Uterus (tissue), 4 donors: ENCODE results near the gene ETV4. TPM values are rescaled to one million over a fixed set of nuclear protein-coding genes. Genes with fewer than 3 reads are reported as not detected.

Experiments used
- DNase-seq, 2 donors: peaks; one replicate each; pipeline ENCODE4 v3.0.0-alpha.2; 2019 to 2020
- H3K27ac ChIP-seq, 2 donors: fragments of 200-600 bp; sonication (generic); 1 replicate in 1 of 2; 2 replicates in 1 of 2; pipeline ENCODE4 v1.5.1; 2016 to 2018
- H3K27me3 ChIP-seq, 2 donors: fragments of 200-600 bp; sonication (generic); one replicate each; pipeline ENCODE4 v1.5.1; 2018 to 2019; ENCODE audit warnings: control low read depth in 1 of 2
- H3K36me3 ChIP-seq, 2 donors: fragments of 200-600 bp; sonication (generic); one replicate each; pipeline ENCODE4 v1.5.1; 2019; ENCODE audit warnings: control low read depth in 1 of 2
- H3K4me1 ChIP-seq, 2 donors: fragments of 200-600 bp; sonication (generic); one replicate each; pipeline ENCODE4 v1.5.1; 2018 to 2019; ENCODE audit warnings: control low read depth in 1 of 2
- H3K4me3 ChIP-seq, 2 donors: fragments of 200-600 bp; sonication (generic); 1 replicate in 1 of 2; 2 replicates in 1 of 2; pipeline ENCODE4 v1.5.1; 2018 to 2019; ENCODE audit warnings: mild to moderate bottlenecking in 1 of 2
- H3K9me3 ChIP-seq, 2 donors: fragments of 200-600 bp; sonication (generic); one replicate each; pipeline ENCODE4 v1.5.1; 2019; ENCODE audit warnings: control low read depth in 1 of 2
- POLR2A ChIP-seq, 2 donors: fragments of 450-650 bp; IDR thresholded peaks; one replicate each; pipeline ENCODE4 v1.6.1; 2016; ENCODE audit warnings: antibody characterized with exemption in 2 of 2, mild to moderate bottlenecking in 1 of 2, moderate library complexity in 1 of 2
- intact Hi-C: fragments of 100-400 bp; cut with DNase I; formaldehyde crosslinking; loops from one replicate; pipeline ENCODE4 v1.15.1; 2023; ENCODE audit warnings: low total_unique reads
- total RNA-seq, 4 donors: library from RNA; depleted of rRNA in 3 of 4; stranded (reverse); fragments of >200 nt in 3 of 4; gene quantifications; one replicate each; pipeline versions ENCODE4 v1.1.0 to v1.2.4, GENCODE V29; 2014 to 2023
- TF ChIP-seq, protein P1 (sequence below), 4 experiments: fragments of 200-600 bp in 2 of 4; fragments of 450-650 bp in 2 of 4; sonication (generic) in 2 of 4; IDR thresholded peaks; one replicate each; pipeline ENCODE4 v1.5.1; 2016 to 2019; ENCODE audit warnings: antibody characterized with exemption in 4 of 4, mild to moderate bottlenecking in 2 of 4, moderate library complexity in 1 of 4
- donor health status: DM: yes; HTN: yes; CAD: no.

ETV4 gene
- total RNA-seq, 4 donors from 2014 or later: 0.51 to 2.8 (median 2.1) TPM; not detected in 1

DNA sequence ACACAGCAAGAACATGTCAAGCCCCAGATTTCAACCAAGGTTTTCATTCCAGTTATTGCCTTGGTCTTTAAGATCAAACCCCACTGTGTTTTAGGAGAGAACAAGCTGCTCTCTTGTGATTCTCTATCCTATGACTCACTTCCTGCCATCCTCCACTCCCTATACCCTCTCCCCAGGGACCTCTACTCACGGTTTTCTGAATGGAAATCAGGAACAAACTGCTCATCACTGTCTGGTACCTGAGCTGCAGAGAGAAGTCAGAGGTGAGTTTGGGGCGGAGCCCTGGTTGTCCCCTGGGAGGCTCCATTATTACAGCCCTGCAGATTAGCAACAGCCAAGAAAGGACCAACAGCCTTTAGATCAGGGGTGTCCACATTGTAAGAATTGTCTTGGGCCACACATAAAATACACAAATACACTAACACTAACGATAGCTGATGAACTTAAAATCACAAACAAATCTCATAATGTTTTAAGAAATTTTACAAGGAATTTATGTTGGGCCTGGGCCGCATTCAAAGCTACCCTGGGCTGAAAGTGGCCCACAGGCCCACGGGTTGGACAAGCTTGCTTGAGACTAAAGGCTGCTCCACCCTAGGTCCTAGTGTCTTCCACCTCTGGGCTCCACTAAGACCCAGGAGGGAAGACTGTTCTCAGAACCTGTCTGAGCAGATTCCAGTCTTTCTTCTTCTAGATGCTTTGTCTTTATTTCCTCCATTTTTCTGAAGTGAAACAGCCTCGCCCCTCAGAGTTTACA is 9.7 kb downstream of the ETV4 start:
- Histone ChIP-seq H3K4me1 (no peaks in the 10 kb centered on the region), H3K27me3 (no peaks in the 10 kb centered on the region), H3K9me3 (no peaks in the 10 kb centered on the region), H3K36me3 (no peaks in the 10 kb centered on the region), H3K27ac (no peak overlapping the region), H3K4me3 (no peak overlapping the region)
- DNase-seq: no peak
- no peak for TF ChIP-seq POLR2A (IDR thresholded peaks at IDR 0.05)
- TF ChIP-seq, protein P1, sequence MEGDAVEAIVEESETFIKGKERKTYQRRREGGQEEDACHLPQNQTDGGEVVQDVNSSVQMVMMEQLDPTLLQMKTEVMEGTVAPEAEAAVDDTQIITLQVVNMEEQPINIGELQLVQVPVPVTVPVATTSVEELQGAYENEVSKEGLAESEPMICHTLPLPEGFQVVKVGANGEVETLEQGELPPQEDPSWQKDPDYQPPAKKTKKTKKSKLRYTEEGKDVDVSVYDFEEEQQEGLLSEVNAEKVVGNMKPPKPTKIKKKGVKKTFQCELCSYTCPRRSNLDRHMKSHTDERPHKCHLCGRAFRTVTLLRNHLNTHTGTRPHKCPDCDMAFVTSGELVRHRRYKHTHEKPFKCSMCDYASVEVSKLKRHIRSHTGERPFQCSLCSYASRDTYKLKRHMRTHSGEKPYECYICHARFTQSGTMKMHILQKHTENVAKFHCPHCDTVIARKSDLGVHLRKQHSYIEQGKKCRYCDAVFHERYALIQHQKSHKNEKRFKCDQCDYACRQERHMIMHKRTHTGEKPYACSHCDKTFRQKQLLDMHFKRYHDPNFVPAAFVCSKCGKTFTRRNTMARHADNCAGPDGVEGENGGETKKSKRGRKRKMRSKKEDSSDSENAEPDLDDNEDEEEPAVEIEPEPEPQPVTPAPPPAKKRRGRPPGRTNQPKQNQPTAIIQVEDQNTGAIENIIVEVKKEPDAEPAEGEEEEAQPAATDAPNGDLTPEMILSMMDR (IDR thresholded peaks at IDR 0.05): no peak
- intact Hi-C loops: no loop called here

DNA sequence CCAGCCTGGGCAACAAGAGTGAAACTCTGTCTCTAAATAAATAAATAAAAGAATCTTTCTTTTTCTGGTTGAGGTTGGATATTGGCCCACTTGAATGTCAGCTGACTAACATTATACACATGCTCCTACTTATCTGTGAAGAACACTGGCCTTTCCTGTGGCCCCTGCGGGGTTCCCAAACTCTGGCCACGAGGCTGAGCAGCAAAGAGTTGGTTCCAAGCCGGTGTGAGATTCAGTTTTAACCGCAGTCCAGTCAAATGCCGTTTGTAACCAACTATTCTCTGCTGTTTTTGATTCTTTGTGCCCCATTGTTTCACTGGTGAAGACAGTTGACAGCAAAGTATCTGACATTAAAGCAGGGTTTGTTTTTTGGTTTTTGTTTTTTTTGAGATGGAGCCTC is 11.2 kb downstream of the ETV4 start:
- H3K4me3 ChIP-seq: no peak overlapping the region
- TF ChIP-seq, protein P1 (IDR thresholded peaks at IDR 0.05): no peak
- no peak for TF ChIP-seq POLR2A (IDR thresholded peaks at IDR 0.05)
- intact Hi-C loops: no loop called here
- H3K27ac ChIP-seq: no peak overlapping the region
- no peak for DNase-seq
- peaks cover 0 to 9% of the 10 kb centered on the region in 2 donors for H3K4me1 ChIP-seq
- H3K9me3 ChIP-seq: no peaks in the 10 kb centered on the region
- no peaks in the 10 kb centered on the region for H3K36me3 ChIP-seq
- no peaks in the 10 kb centered on the region for H3K27me3 ChIP-seq

DNA sequence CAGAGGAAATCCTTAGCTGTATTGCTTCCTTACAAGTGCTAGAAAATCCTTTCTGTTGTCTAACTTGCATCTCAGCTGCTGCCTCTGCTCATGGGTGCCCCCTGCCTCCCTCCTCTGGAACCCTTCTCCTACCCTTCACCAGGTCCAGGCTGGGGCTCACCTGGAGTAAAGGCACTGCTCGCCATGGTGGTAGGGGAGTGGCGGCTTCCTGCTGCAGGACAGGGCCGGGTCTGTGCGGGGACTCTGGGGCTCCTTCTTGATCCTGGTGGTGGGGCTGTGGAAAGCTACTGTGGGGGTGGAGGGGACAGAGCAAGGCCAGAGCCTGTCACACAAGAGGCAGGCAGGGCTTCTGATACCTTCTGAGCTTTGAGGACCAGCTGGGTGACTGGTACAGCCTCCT is 12.4 kb downstream of the ETV4 start:
- Histone ChIP-seq H3K4me3 (no peak overlapping the region), H3K4me1 (peaks cover 0 to 11% of the 10 kb centered on the region in 2 donors), H3K27me3 (no peaks in the 10 kb centered on the region), H3K36me3 (no peaks in the 10 kb centered on the region), H3K9me3 (no peaks in the 10 kb centered on the region), H3K27ac (no peak overlapping the region)
- TF ChIP-seq, protein P1 (IDR thresholded peaks at IDR 0.05): no peak
- no peak for DNase-seq
- intact Hi-C loops: no loop called here

DNA sequence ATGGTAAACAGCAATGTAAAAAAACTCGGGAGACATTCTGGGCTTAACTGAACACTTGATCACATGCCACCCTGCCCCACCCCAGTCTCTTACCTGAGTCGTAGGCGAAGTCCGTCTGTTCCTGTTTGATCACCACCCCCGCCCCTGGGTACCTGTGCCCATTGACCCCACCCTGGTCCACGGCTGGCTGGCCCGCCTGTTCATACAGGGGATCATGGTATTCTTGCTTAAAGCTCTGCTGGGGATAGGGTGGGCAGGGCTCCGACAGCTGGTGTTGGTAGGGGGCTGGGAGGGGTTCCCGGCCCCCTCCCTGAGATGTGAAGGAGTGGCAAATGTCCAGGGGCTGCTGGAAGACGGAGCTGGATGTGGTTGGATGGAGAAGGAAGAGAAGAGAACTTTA is 13.6 kb downstream of the ETV4 start:
- Histone ChIP-seq H3K4me1 (peaks cover 0 to 11% of the 10 kb centered on the region in 2 donors), H3K9me3 (no peaks in the 10 kb centered on the region), H3K27ac (no peak overlapping the region), H3K4me3 (no peak overlapping the region), H3K27me3 (no peaks in the 10 kb centered on the region), H3K36me3 (no peaks in the 10 kb centered on the region)
- TF ChIP-seq, protein P1 (IDR thresholded peaks at IDR 0.05): no peak
- TF ChIP-seq POLR2A (IDR thresholded peaks at IDR 0.05): no peak
- intact Hi-C loops: no loop called here
- DNase-seq: no peak

DNA sequence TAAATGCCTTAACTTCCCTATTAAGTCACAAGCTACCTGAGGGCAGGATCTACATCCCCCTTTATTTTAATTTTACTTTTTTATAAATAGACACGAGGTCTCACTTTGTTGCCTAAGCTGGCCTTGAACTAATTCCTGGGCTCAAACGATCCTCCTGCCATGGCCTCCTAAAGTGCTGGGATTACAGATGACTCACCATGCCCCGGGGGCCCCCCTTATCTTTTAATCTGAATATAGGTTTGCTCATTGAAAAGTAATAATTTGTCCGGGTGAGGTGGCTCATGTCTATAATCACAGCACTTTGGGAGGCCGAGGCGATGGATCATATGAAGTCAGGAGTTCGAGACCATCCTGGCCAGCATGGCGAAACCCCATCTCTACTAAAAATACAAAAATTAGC is 14.2 kb downstream of the ETV4 start:
- TF ChIP-seq, protein P1 (IDR thresholded peaks at IDR 0.05): no peak
- TF ChIP-seq POLR2A (IDR thresholded peaks at IDR 0.05): no peak
- Histone ChIP-seq H3K4me3 (no peak overlapping the region), H3K27ac (no peak overlapping the region), H3K36me3 (no peaks in the 10 kb centered on the region), H3K27me3 (no peaks in the 10 kb centered on the region), H3K9me3 (no peaks in the 10 kb centered on the region), H3K4me1 (peaks cover 0 to 11% of the 10 kb centered on the region in 2 donors)
- intact Hi-C loops: no loop called here
- no peak for DNase-seq
